ENCODE results near the gene STKLD1.

Gene STKLD1

DNA sequence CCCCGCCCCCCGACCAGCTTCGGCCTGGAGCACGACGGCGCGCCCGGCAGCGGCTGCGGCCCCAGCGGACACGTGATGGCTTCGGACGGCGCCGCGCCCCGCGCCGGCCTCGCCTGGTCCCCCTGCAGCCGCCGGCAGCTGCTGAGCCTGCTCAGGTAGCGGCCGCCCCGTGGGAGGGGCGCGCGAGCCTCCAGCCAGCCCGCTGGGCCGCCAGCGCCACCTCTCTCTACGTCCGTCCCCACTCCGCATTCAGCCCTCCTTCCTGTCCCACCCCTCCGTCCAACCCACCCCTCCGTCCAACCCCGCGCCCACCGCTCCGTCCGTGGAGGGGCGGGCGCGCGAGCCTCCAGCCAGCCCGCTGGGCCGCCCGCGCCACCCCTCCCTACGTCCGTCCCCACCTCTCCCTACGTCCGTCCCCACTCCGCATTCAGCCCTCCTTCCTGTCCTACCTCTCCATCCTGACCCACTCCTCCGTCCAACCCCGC lies 52.5 kb downstream of the STKLD1 start:
- Histone ChIP-seq H3K9me3 (no peaks in the 10 kb centered on the region), H3K27ac (no peak overlapping the region), H3K4me1 (ENCODE audit: control insufficient read depth in 1 of 2, insufficient read depth in 1 of 2, low read depth in 1 of 2, low read length in 1 of 2) (no peaks in the 10 kb centered on the region), H3K4me3 (ENCODE audit: low read depth in 1 of 2, low read length in 1 of 2) (no peak overlapping the region), H3K27me3 (peaks cover 58% of the 10 kb centered on the region), H3K36me3 (no peaks in the 10 kb centered on the region)
- TF ChIP-seq, protein P1, sequence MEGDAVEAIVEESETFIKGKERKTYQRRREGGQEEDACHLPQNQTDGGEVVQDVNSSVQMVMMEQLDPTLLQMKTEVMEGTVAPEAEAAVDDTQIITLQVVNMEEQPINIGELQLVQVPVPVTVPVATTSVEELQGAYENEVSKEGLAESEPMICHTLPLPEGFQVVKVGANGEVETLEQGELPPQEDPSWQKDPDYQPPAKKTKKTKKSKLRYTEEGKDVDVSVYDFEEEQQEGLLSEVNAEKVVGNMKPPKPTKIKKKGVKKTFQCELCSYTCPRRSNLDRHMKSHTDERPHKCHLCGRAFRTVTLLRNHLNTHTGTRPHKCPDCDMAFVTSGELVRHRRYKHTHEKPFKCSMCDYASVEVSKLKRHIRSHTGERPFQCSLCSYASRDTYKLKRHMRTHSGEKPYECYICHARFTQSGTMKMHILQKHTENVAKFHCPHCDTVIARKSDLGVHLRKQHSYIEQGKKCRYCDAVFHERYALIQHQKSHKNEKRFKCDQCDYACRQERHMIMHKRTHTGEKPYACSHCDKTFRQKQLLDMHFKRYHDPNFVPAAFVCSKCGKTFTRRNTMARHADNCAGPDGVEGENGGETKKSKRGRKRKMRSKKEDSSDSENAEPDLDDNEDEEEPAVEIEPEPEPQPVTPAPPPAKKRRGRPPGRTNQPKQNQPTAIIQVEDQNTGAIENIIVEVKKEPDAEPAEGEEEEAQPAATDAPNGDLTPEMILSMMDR (IDR thresholded peaks at IDR 0.05) = no peak

DNA sequence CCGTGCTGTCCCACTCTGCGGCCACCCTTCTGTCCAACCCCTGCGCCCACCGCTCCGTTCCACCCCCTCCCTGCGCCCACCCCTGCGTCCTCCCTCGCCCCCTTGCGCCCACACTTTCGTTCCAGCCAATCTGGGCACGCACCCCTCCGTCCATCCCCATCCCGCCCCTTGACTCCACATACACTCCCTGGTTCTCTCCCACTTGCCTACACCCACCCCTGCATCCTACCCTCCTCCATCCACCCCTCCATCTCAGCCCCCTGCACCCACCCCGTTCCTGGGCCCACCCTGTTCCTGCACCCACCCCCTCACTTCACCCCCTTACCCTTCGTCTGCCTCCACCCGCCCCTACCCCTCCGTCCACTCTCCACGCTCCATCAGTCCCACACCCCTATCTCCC lies 53.0 kb downstream of the STKLD1 start:
- no peaks in the 10 kb centered on the region for H3K9me3 ChIP-seq
- no peak overlapping the region for H3K4me3 ChIP-seq (ENCODE audit: low read depth in 1 of 2, low read length in 1 of 2)

DNA sequence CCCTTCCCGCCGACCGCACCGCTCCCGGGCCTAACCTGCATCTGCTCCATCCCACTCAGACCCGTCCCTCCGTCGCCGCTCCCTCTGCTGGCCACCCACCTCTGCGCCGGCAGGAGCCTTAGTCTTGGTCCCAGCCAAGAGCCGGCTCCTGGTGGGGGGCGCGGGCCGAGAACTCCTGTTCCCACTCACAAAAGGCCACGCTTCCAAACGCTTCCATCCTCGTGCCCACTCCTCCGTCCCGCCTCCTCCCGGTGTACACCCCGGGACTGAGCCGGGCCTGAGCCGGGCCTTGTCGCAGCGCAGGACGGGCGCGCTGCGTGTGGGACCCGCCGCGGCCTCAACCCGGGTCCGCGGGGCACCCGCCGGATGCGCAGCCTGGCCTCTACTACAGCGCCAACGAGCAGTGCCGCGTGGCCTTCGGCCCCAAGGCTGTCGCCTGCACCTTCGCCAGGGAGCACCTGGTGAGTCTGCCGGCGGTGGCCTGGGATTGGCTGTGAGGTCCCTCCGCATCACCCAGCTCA lies 53.5 kb downstream of the STKLD1 start:
- TF ChIP-seq, protein P1 (IDR thresholded peaks at IDR 0.05) = no peak
- no peaks in the 10 kb centered on the region for H3K4me1 ChIP-seq (ENCODE audit: control insufficient read depth in 1 of 2, insufficient read depth in 1 of 2, low read depth in 1 of 2, low read length in 1 of 2)
- H3K9me3 ChIP-seq = no peaks in the 10 kb centered on the region
- H3K36me3 ChIP-seq = no peaks in the 10 kb centered on the region
- H3K27me3 ChIP-seq = peaks cover 58% of the 10 kb centered on the region
- H3K27ac ChIP-seq = no peak overlapping the region
- no peak overlapping the region for H3K4me3 ChIP-seq (ENCODE audit: low read depth in 1 of 2, low read length in 1 of 2)

More for the DNA sequence above, 53.0 kb downstream of the STKLD1 start:
- Histone ChIP-seq H3K4me1 (ENCODE audit: control insufficient read depth in 1 of 2, insufficient read depth in 1 of 2, low read depth in 1 of 2, low read length in 1 of 2) (no peaks in the 10 kb centered on the region), H3K36me3 (no peaks in the 10 kb centered on the region), H3K27me3 (peaks cover 58% of the 10 kb centered on the region), H3K27ac (no peak overlapping the region)
- TF ChIP-seq, protein P1 (IDR thresholded peaks at IDR 0.05) = no peak

DNA sequence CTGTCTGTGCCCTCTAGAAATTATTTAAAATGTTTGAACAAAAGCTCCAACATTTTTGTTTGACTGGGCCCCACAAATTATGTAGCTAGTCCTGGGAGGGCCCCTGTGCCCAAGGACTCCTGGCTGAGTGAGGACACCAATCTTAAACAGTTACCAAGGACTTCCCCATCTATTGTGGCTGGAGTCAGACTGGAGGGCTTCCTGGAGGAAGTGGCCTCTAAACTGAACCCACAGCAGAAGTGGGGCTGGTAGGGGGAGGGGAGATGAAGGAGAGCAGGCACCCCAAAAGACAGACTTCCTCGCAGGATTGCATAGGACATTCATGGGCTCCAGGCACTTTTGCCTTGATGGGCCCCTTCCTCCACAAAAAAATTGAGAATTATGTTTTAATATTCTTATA lies 54.1 kb downstream of the STKLD1 start:
- TF ChIP-seq, protein P1 (IDR thresholded peaks at IDR 0.05) = no peak
- no peak overlapping the region for H3K27ac ChIP-seq

DNA sequence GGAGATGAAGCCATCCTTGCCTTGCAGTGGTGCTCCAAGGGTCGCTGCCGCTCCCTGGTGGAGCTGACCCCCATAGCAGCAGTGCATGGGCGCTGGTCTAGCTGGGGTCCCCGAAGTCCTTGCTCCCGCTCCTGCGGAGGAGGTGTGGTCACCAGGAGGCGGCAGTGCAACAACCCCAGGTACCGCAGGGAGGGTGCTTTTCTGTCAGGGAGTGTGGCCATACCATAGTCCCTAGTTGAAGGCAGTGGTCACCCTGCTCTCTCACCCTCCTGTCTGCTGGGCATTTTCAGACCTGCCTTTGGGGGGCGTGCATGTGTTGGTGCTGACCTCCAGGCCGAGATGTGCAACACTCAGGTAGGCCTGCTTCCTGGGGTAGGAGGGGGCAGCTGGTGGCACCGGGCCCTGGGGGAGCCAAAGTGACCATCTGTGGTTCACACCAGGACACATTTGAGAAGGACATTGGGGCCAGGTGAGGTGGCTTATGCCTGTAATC lies 57.2 kb downstream of the STKLD1 start:
- H3K9me3 ChIP-seq = no peaks in the 10 kb centered on the region
- H3K27me3 ChIP-seq = peaks cover 21% of the 10 kb centered on the region
- no peak overlapping the region for H3K27ac ChIP-seq
- H3K36me3 ChIP-seq = no peaks in the 10 kb centered on the region
- H3K4me3 ChIP-seq (ENCODE audit: low read depth in 1 of 2, low read length in 1 of 2) = no peak overlapping the region
- TF ChIP-seq, protein P1 (IDR thresholded peaks at IDR 0.05) = no peak
- no peaks in the 10 kb centered on the region for H3K4me1 ChIP-seq (ENCODE audit: control insufficient read depth in 1 of 2, insufficient read depth in 1 of 2, low read depth in 1 of 2, low read length in 1 of 2)

More for the DNA sequence above, 54.1 kb downstream of the STKLD1 start:
- no peaks in the 10 kb centered on the region for H3K36me3 ChIP-seq
- peaks cover 53% of the 10 kb centered on the region for H3K27me3 ChIP-seq
- H3K9me3 ChIP-seq = no peaks in the 10 kb centered on the region
- H3K4me1 ChIP-seq (ENCODE audit: control insufficient read depth in 1 of 2, insufficient read depth in 1 of 2, low read depth in 1 of 2, low read length in 1 of 2) = no peaks in the 10 kb centered on the region
- H3K4me3 ChIP-seq (ENCODE audit: low read depth in 1 of 2, low read length in 1 of 2) = no peak overlapping the region

Measured in neutrophil (primary cell).